Measurements from ENCODE around the gene PTGR3.
A peak's percentile ranks its signal among the peaks of the same experiment; 100 is the strongest.

PTGR3 gene, protein sequence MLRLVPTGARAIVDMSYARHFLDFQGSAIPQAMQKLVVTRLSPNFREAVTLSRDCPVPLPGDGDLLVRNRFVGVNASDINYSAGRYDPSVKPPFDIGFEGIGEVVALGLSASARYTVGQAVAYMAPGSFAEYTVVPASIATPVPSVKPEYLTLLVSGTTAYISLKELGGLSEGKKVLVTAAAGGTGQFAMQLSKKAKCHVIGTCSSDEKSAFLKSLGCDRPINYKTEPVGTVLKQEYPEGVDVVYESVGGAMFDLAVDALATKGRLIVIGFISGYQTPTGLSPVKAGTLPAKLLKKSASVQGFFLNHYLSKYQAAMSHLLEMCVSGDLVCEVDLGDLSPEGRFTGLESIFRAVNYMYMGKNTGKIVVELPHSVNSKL

GRCh38 chr18:75209129-75209950, at the start of gene PTGR3:
PTGR3 (minus strand) TSS chr18:75209139; CDS start chr18:75209058, 81 bp downstream.
- DNase-seq, result peak; percentile 59

DNA sequence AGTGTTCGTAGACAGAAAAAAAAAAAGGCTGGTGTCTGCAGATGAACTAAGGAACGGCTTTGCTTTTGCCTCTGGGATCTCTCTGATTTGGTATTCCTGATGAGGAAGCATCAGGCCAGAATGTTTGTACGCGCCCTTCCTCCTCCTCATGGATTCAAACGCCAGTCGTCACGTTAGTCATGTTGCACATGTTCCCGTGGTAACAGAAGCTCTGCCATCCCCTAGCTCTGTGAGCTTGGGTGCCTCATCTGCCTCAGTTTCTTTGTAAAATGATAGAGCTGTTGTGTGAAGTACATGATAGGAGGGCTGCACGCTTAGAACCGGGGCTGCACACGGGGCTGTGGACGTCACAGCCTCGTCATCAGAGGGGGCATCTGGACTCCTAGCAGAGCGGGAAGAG, 48.7 kb upstream of the PTGR3 start:
- no peak for DNase-seq

- DNase-seq, result no peak
Observed at GRCh38 chr18:75256376-75256775, 47.4 kb upstream of the PTGR3 start.

DNA sequence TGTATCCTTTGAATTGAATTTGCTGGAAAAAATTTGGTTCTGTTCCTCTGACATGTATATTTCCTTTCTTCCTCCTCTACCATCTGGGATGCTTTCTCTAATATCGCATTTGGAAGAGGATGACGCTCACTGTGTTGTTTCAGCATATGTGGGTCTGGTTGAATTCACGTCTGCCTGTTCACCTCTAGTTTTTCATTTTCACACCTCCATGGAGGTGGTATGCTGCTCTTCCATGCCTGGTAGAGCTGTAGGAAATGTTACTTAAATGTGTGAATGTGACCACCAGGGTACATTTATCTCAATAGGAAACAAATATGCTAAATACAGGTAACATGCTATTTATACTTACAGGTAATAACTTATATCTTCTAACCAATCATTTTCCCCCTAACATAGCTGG, 46.2 kb upstream of the PTGR3 start:
- DNase-seq, result no peak

- no peak for DNase-seq
Observed at GRCh38 chr18:75253784-75254183, 44.8 kb upstream of the PTGR3 start.

- no peak for DNase-seq
Observed at GRCh38 chr18:75253043-75253442, 44.1 kb upstream of the PTGR3 start.

- DNase-seq, result no peak
Observed at GRCh38 chr18:75252136-75252535, 43.2 kb upstream of the PTGR3 start.

GRCh38 chr18:75251466-75251865, 42.5 kb upstream of the PTGR3 start:
- DNase-seq, result no peak

DNA sequence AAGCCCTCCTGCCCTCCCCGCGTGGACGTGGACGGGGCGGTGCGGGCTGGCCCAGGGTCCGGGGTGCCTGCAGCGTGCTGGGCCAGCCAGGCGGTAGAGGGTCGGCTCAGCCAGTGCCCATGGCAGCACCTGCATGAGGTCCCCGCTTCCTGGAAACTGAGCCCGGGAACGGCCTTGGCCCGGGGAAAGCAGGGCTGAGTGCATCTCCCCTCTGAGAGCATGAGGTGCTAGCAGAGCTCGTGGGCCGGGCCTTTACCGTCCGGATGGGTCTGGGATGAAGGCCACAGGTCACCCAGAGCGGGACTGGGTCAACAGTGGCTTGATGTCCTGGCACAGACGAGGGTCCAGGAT, 41.5 kb upstream of the PTGR3 start:
- DNase-seq, result no peak

- no peak for DNase-seq
Observed at GRCh38 chr18:75249672-75250470, 40.9 kb upstream of the PTGR3 start.

GRCh38 chr18:75249175-75249518, 40.2 kb upstream of the PTGR3 start:
- no peak for DNase-seq

- peak; percentile 7 for DNase-seq
Observed at GRCh38 chr18:75248426-75249174, 39.7 kb upstream of the PTGR3 start.

GRCh38 chr18:75247611-75248421, 38.9 kb upstream of the PTGR3 start:
- peak; percentile 41 for DNase-seq

DNA sequence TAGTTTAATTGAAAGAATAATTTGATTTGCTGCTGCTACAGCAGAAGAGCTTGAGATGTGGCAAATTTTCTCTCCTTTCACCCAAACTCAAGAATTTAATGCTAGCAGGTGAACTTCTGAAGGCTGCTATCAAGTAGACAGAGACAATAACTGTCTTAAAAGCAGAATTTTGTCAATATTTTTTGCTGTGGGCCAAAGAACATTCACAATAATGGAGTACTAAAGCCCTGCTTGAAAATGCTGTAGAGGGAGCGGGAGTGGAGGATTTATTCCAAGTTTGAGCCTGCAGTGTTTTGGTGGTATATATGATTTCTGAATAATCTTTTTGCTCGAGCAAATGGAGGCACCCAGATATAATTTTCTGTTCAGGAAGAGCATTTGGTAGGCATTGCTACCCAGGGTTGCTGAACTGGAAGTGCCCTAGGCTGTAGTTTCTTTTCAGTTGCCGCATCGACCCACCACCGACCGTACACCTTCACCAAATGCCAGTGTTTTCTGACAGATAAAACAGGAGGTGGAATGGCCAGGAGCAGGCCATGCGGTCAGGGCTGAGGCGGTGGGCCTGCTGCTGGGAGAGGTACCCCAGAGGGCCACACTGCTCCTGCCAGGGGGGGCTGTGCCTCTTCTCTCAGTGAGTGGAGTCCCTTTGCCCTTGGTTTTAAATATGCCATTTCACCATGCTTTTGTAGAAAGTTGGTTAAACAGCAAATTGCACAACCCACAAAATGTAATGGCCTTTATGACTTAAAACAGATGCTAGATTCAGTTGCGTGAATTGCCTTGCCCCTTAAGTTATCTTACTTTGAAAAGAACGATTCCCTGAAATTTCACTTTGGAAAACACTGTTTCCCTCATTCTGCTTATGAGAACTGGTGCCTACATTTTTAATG, 38.0 kb upstream of the PTGR3 start:
- DNase-seq, result no peak

GRCh38 chr18:75244351-75245313, 35.7 kb upstream of the PTGR3 start:
- peak; percentile 36 for DNase-seq

- no peak for DNase-seq
Observed at GRCh38 chr18:75241705-75242104, 32.8 kb upstream of the PTGR3 start.

DNA sequence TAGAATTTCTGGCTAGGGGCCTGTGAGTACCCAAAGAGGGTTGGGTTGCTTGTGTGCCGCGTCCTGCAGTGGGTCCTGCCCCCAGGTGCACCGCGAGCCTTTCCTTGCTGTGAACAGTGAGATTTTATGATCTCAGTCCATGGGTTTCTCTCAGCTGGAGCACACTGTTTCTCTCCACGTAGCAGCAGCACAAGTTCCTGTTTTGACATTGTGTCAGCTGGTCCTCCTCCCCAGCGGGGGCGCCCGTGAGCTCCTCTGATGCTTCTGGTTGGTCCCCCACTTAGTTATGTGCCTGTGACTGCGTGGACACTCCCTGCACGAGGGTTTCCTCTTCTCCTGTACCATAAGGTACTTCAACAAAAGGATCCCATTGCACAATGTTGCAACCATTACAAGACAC, 31.5 kb upstream of the PTGR3 start:
- no peak for DNase-seq

DNA sequence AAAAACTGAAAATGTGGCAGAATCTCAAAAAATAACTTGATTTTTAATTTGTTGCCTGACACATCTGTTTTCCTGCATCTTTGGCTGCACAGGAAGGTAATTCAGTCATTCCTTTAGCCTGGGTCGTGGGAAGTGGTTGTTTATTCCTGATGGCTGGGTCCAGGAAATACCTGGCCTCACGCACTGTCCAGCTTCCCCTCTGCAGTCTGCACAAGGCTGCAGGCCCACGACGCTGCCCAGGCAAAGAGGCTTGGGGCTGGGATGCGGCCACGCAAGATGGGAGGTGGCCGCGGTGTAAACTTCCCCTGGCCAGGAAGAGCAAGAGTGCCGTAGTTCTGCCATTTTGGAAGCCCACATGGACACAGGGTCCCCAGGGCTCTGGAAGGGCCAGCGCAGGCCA, 29.8 kb upstream of the PTGR3 start:
- DNase-seq, result no peak

GRCh38 chr18:75238100-75238499, 29.2 kb upstream of the PTGR3 start:
- no peak for DNase-seq

DNA sequence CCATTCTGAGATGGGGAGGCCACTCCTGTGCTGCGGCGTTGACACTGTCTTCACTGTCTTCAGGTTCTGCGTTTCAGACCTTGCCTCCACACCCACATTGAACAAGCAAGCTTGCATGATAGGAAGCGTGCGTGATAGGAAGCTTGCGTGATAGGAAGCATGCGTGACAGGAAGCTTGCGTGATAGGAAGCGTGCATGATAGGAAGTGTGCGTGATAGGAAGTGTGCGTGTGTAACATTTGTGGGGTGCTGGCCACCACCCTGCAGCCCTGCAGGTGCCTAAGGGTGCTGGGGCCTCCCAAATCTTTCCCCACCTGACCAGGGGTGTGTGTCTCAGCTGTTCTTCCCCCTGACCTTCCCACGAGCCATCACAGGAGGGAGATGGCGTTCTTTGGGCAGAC, 27.0 kb upstream of the PTGR3 start:
- no peak for DNase-seq
